Ishikawa (cell line): ENCODE data around the gene MATN1.

Experiments used
- CEBPB ChIP-seq: IDR thresholded peaks from 2 replicates; pipeline ENCODE4 v1.6.1; 2012
- CREB1 ChIP-seq: IDR thresholded peaks from 2 replicates; pipeline ENCODE4 v1.6.1; 2012; ENCODE audit warnings: low read depth
- EGR1 ChIP-seq: IDR thresholded peaks from 2 replicates; pipeline ENCODE4 v1.6.1; 2012
- EP300 ChIP-seq: IDR thresholded peaks from 2 replicates; pipeline ENCODE4 v1.6.1; 2012; ENCODE audit warnings: borderline replicate concordance
- FOXM1 ChIP-seq: IDR thresholded peaks from 2 replicates; pipeline ENCODE4 v1.6.1; 2012; ENCODE audit warnings: low read depth, borderline replicate concordance
- MAX ChIP-seq: IDR thresholded peaks from 2 replicates; pipeline ENCODE4 v1.6.1; 2012
- NFIC ChIP-seq: IDR thresholded peaks from 2 replicates; pipeline ENCODE4 v1.6.1; 2012
- RAD21 ChIP-seq: IDR thresholded peaks from 2 replicates; pipeline ENCODE4 v1.6.1; 2012; ENCODE audit warnings: low read depth
- REST ChIP-seq: IDR thresholded peaks from 2 replicates; pipeline ENCODE4 v1.6.1; 2012; ENCODE audit warnings: low read depth, mild to moderate bottlenecking
- TAF1 ChIP-seq: IDR thresholded peaks from 2 replicates; pipeline ENCODE4 v1.6.1; 2012; ENCODE audit warnings: low read depth, mild to moderate bottlenecking
- TCF12 ChIP-seq: IDR thresholded peaks from 2 replicates; pipeline ENCODE4 v1.6.1; 2012; ENCODE audit warnings: low read depth
- TEAD4 ChIP-seq: IDR thresholded peaks from 2 replicates; pipeline ENCODE4 v1.6.1; 2012
- USF1 ChIP-seq: IDR thresholded peaks from 2 replicates; pipeline ENCODE4 v1.6.1; 2012
- YY1 ChIP-seq: IDR thresholded peaks from 2 replicates; pipeline ENCODE4 v1.6.1; 2012; ENCODE audit warnings: low read depth
- ZBTB7A ChIP-seq: IDR thresholded peaks from 2 replicates; pipeline ENCODE4 v1.6.1; 2012; ENCODE audit warnings: low read depth

Gene MATN1

GRCh38 chr1:30734106-30734505 is 10.7 kb upstream of the MATN1 start:
- TF ChIP-seq CREB1 (no peak), FOXM1 (no peak), TEAD4 (no peak), MAX (no peak), NFIC (no peak), REST (no peak), RAD21 (no peak), TCF12 (no peak), EGR1 (no peak), YY1 (no peak), TAF1 (no peak), EP300 (no peak), ZBTB7A (no peak), USF1 (no peak), CEBPB (no peak)

GRCh38 chr1:30733493-30733892 is 10.1 kb upstream of the MATN1 start:
- no peak for TF ChIP-seq TEAD4
- TF ChIP-seq TCF12 = no peak
- no peak for TF ChIP-seq EP300
- TF ChIP-seq YY1 = no peak
- TF ChIP-seq EGR1 = no peak
- TF ChIP-seq MAX = no peak
- TF ChIP-seq REST = no peak

GRCh38 chr1:30732277-30732996 is 9.1 kb upstream of the MATN1 start:
- TF ChIP-seq TCF12 = no peak
- no peak for TF ChIP-seq NFIC
- no peak for TF ChIP-seq TAF1
- TF ChIP-seq TEAD4 = no peak
- no peak for TF ChIP-seq ZBTB7A
- no peak for TF ChIP-seq CEBPB
- no peak for TF ChIP-seq FOXM1

- TF ChIP-seq REST = no peak
- no peak for TF ChIP-seq EP300
- TF ChIP-seq YY1 = no peak
- no peak for TF ChIP-seq TCF12
- TF ChIP-seq EGR1 = no peak
- TF ChIP-seq FOXM1 = no peak
- no peak for TF ChIP-seq CEBPB
- no peak for TF ChIP-seq TEAD4
- TF ChIP-seq ZBTB7A = no peak
- no peak for TF ChIP-seq MAX
- TF ChIP-seq TAF1 = no peak
- no peak for TF ChIP-seq USF1
- no peak for TF ChIP-seq RAD21
- no peak for TF ChIP-seq NFIC
- no peak for TF ChIP-seq CREB1
Measured at GRCh38 chr1:30731806-30732276, 8.5 kb upstream of the MATN1 start.
